Hepatic stellate cell (primary cell): ENCODE data around the gene FSTL4.

Experiments used
- DNase-seq: peaks from one replicate; pipeline ENCODE4 v3.0.0; 2011; ENCODE audit warnings: low spot score

Gene FSTL4

DNA sequence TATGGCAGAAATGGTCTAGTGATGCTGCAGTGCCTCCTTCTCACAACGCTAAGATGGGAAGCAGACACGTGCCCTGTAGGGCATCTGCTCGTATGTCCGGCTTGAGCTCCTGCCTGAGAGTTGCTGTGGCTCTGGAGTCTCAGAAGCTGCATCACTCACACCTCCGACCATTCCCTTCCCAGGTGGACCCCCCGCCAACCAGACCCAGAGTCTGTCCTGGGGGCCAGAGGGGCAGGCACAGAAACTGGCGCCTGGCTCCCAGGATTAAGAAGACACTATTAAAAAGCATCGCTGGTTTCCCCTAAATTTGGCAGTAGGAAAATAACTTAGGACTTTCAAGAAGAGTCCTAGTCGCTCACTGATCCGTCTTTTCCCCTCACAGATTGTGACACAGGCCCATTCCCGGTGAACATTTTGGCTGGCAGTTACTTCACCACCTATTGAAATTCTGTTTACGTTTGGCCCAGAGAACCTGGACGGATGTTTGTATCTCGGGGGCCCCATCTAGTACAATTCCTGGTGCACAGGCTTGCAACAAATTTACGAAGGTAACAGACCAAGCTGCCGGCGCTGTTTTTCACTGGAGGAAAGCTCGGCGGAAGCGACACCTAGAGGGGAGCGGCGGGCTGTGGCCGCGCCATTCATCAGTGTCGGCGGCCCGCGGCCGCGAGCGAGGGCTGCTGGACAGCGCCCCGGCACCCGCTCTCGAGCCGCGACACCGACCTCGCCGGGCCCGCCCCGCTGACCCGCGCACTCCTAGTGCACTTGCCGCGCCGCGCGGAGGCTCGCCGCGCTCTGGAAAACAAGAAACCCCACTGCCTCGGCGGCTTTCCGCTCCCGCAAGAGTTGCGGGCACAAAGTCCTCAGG, 1.6 kb downstream of the FSTL4 start:
- peak; percentile 26 for DNase-seq

DNA sequence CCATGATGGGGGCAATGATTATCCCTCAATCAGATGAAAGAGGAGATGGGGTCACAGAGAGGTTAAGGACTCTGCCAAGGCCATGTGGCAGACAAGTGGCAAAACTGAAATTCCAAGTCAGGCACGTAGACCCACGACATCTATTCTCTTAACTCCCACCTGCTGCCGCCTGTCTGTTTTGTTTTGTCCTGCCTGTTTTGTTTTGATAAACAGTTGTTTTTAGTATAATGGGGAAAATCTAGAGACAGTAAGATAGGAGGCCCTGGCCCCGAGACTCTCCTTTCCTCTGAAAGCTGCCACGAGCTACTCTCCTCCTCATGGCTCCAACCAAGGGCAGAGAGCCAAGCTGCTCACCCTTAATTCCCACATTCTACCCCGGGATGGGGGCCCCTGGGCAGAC, 4.9 kb downstream of the FSTL4 start:
- DNase-seq = no peak

DNA sequence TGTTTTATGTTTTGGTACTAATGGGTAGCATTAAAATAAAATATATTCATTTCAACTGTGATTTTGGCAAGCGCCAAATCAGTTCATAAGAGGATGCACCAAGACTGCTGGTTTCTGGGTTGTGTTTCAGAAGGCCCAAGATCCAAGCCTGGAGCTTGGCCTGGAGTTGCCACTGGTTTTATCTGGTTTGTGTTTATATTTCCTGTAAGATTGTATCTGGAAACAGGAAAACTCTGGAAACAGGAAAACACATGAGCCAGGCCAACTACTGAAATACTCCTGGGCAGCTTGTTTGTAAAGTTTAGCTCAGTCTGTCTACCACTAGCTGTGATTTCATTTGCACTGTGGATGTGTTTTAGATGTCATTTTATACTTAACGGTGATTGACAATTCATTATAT, 5.5 kb downstream of the FSTL4 start:
- no peak for DNase-seq

DNA sequence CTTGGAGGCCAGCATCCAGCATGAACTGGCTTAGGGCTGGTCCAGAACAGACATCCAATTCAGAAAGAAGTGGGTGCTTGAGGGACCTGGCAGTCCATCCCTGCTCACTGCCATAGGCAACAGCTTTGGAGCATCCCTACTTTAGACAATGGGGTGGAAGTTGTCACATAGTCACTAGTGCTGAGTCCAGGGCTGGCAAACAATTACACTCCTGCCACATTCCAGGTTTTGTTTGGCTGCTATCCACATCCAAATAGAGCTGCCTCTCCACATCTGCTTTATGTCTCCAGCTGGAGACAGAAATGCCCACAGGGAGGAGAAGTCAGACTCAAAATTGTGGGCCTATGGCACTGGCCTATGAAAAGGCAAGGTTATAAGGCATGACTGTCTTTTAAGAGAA, 7.0 kb downstream of the FSTL4 start:
- no peak for DNase-seq

DNA sequence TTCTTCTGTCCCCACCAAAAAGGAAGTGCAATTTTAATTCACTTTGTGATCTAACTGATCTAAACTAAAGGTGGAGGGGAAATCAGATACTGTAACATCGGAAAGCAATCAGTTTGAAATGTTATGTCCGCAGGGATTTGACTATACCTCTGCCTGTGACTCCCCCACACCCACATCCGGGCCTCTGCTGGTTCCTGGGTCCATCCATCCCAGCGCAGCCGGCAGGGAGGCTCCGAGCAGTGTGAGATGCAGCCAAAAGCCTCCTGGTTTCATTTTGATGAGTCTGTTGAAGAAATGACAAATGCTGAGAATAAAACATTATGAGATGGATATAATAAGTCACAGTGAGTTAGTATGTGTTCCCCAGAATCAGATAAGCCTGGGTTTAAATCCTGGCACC, 8.6 kb downstream of the FSTL4 start:
- DNase-seq = no peak

DNA sequence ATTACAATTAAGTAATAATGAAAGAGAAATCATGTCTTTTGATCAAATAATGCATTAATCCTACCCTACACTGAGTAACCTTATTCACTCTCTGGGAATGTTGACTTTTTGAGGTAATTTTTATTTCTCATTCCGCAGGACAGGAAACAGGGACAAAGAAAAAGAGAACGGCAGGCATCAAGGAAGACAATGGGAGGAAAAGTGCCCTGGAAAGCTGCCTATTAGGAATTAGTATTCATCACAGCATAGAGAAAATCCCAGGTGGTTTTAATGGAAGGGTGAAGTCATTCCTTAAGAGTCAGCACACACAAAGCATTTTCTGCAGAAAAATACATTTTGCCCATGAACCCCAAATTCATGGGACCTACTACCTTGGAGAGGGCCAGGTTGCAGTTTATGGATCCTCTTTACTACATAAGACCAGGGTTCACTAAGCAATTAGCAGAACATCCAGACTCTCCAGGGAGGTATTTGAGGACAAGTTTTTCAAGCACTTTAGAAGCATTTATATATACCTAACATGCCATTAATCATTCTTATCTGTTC, 9.4 kb downstream of the FSTL4 start:
- no peak for DNase-seq

DNA sequence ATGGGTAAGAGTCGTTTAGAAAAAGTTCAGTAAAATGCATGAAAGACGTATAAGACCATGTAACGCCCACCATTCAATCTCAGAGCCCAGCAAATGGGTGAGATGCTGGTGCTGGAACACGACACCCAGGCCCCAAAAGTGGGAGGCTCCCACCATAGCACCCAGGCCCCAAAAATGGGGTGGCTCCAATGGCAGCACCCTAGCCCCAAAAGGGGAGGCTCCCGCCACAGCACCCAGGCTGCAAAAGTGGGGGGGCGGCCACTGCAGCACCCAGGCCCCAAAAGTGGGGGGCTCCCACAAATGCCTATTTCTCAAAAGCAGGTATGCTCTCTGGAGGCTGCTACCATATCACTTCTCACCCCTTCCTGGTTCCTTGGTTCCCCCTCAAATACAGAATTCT, 12.7 kb downstream of the FSTL4 start:
- DNase-seq = no peak

DNA sequence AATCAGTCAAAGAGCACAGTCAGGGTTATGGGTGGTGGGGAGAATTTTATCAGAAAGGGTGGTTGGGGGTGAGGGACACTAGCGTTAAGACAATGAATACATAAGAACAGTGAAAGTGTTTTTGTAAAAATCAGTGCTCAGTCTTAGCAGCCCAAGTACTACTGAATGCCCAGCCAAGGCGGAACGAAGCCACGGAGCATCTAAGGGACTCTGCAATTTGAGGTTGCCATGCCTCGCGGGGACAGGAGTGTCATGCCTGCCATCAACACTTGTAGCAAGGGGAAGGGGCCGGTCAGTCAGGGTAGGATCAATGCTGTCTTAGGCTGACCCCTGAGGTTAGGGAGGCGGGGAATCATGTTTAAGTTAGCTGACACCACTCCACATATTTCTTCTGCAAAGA, 13.3 kb downstream of the FSTL4 start:
- DNase-seq = no peak

DNA sequence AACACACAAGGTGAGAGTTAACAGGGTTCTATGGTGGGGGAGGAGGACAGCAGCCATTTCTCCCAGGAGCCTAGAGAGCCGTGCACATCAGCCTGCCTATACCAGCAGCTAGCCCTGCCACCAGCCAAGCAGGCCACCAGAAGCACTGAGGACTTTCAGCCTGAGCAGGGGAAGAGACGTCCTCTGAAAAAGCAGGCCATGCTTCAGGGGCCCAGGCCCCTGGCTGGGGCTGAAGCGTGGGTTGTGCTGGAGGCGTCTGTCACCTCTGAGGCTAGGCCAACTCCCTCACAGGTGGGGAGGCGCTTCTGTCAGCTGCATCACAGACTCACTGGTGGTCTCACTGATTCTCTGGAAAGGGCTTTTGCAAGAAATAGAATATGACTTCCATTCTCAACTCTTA, 16.3 kb downstream of the FSTL4 start:
- no peak for DNase-seq

DNA sequence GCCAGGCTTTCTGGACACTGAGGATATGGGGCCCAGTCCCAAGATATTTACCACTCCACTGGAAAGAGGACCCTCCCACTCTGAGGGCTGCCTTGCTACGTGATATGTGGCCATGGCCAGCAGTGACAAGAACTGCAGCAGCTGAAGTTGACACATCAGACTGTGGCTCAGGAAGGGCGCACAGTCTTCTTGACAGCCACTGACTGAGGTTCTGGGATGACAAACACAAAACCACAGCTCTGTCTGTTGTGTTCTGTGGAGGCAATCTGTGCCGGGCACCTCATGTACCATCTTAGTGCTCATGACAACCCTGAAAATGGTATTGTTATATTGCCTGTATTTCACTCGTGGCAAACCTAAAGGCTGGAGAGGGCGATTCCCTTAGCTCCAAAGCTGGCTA, 16.9 kb downstream of the FSTL4 start:
- no peak for DNase-seq

DNA sequence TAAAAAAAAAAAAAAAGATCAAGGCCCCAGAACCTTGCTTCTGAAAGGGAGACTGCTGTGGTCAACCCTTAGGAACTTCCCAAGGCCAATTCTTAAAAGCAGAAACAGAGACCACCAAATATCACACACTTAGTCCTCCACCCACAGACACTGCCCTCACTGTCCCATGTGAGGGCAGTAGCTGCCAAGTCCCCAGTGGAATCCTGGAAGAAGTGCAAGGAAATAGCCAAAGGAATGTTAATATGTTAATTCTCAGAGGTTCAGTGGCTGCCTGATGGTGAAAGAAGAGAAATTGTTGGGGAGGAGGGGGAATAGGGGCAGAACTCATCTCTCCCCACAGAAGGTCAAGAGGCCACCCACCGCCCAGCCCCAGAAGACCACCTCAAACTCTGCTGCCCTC, 23.1 kb downstream of the FSTL4 start:
- no peak for DNase-seq

DNA sequence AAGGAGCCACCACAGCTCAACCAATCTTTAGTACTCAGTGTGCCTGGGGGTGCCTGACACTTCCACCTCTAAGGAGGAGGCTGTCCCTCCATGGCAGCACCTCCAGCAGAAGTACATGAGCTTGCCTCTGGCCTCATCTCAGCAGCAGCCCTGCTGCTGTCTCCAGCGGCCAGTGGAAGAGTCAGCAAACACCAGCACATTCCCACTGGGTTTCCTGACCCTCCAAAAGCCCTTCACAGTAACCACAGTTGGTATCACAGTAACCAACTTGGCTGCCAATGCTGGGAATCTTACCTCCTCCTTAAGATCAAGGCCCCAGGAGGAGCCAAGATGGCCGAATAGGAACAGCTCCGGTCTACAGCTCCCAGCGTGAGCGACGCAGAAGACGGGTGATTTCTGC, 29.4 kb downstream of the FSTL4 start:
- DNase-seq = no peak

DNA sequence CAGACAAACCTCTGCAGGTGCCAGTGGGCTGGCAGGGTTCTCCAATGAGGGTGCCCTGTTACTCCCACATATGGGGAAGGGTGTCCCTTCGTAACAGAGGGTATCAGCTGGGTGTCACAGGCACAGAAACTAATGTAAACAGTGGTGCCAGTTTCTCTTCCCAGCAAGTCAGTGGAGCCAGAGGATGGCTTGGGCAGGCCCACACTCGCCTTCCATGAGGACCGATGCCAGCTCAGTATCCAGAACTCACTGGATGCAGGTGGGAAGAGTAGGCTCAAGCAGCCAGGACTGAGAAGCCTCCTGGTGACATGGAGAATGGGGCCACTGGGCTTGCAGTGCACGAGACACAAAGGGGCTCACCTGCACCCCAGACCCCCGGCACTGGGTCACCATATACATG, 30.4 kb downstream of the FSTL4 start:
- DNase-seq = no peak

DNA sequence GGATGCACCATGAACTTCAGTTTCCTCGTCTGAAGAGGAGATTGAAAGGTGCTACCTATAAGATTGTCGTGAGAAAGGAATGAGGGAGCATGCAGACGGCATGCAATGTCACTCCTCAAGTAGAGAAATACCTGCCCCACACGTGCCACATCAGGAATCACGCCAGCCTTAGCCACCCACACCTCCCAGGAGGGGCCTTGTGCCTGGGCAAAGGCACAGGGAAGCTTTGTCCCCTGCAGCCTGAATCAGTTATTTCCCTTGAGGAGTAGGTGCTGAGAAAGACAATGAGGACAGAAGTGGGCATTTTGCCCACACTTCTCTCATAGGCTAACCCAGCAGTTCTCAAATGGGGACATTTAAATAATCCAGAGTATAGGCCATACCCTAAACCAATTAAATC, 31.0 kb downstream of the FSTL4 start:
- no peak for DNase-seq

DNA sequence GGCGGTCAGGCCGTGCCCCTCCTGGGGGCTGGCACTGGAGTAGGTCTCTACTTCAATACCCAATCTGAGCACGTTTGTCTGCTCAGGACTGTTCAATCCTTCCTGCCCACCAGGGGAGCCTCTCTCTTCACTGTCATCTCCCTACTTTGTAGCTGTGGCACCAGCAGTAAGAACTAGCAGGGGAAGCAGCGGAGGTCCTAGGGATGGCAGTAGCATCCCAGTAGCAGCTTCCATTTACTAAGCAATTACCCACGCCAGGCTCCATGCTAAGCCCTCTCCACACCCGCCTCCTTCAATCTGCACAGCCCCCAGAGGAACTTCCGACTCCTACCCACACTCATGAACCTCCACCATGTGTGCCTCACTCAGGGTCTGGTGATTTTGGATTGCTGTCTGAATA, 31.7 kb downstream of the FSTL4 start:
- DNase-seq = no peak

DNA sequence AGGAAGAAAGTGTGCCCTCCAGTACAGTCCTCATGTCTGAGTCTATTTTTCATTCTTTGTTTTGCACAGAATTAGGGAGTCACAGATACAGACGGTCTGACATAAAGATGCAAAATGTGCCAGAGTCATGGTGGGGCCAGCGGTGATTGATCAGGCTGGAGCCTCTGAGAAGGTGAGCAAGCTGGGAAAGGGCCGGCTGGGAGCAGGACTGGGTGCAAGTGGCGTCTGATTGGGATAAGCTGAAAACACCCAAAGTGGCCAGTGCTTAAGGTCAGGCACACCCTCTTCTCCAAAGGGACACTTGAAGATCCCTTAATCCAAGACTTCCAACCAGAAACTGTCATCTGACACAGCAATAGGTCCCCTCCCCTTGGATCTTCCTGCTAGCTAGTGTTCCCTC, 32.6 kb downstream of the FSTL4 start:
- no peak for DNase-seq

DNA sequence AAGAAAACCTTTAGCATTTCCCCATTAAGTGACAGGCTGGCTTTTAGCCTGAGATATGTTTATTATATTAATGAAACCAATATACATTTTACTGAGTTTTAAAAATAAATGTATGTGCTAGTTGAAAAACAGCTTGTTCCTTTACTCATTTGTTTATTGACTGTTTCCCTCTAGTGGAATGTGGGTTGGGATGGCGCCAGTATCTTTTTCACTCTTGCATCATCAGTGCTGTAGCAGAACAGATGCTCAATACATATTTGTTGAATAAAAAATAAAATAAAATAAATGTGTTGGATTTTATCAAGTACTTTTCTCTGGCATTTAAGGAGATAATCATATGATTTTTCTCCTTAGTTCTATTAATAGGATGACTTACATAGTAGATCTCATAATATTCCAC, 43.0 kb downstream of the FSTL4 start:
- no peak for DNase-seq

DNA sequence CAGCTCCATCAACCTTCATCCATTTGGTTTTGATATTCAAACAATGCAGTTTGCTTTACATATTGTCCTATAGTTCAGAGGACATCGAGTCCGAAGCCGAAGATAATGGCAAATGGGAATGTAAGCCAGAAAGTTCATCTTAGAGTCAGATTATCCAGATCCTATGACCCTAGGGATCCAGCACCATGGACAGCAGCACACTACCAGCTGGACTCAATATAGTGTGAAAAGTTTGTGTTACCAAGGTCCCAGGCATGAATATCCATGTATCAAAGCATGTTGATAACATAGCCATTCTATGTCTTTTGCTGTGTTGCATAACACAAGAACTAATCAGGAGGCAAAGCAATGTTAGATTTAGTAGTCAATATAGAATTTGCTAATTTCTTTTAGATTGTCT, 46.3 kb downstream of the FSTL4 start:
- DNase-seq = no peak

DNA sequence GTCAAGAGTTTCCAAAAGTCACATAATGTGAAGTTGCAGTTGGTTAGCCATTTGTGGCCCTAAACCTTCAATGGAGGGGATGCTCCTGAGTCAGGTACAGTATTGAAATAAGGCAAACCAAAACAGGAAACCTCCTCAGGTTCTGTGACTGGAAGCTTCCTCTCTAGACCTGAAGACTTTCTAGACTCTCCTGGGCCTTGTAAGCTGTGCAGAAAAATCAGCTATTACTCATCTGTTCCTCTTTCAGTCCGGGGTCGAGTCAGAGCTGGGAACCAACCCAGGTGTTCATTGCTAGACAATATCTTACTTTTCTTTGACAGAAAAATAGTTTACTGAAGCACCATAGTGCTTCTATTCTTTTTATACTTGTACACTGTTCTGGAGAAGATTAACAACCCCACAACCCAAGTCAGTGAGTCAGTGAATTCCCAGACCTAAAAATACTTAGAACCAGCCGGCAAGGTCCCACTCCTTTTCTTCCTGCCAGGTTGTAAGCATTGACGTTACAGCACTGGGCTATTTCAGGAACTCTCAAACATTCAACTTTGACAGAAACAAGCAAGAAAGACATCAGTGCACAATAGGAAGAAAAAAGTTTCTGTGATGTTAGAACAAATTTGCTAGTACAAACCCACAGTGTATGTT, 47.3 kb downstream of the FSTL4 start:
- DNase-seq = no peak

DNA sequence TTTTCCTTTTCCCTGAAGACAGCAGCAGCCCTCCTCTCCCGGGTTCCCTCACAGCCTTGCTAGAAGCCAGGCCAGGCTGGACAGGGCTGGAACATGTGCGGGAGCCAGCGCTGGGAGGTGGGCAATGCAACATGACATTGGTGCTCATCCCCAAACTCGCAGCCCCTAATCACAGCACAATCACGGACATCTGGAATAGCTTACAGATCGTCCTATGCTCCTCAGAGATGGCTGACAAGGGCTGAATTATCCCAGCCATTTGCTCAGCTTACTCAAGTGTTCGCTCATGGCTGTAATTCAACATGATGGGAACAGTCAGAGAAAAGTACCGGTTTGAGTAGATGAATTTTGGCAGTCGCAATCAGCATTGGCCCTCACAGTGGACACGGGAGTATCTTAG, 49.8 kb downstream of the FSTL4 start:
- no peak for DNase-seq

DNA sequence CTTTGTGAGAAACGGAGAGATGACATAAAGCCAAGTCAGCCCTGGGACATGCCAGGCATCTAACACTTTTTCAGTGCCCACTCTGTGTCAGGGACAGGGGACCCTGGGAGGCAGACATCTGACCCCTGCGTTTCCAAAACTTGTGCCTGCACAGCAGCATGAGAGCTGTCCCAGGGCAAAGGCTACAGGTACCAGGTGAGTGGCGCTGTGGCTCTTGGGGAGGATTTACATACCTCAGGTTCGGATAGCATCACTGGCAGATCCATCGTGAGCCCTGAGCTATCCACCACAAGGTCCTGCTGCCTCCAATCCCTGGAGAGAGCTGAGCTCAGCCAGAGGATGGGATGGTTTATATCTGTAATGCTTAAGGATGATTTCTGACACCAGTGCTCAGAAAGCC, 52.4 kb downstream of the FSTL4 start:
- no peak for DNase-seq

DNA sequence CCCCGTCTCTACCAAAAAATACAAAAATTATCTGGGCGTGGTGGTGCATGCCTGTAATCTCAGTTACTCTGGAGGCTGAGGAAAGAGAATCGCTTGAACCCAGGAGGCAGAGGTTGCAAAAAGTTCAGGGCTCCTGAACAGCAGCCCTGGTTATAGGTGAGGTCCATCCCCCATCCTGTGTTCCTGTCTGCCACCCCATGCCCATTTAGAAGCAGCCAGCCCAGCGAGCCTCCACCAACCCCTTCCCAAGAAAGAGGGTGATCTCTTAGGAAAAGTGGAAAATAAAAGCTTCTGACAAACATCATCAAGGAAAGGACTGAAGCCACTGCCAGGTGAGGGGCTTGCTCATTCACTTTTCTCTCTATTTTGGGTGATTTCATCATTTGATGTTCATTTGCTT, 55.8 kb downstream of the FSTL4 start:
- no peak for DNase-seq

DNA sequence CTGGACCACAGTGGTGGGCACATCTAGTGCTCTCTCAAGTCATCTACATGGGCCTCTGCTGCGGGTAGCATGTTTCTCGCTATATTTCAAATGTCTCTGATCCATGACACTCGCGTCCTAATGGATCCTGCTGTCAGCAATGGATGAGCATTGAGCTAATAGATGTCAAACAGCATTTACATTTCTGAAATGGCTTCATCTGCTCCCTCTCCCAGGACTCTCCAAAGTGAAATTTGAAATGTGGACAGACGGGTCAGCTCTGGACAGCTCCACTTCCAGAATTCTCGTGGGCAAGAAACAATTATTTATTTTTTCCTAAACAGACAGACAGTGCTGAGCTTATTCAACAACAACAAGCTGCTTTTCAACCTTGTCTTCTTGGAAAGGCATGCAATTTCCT, 58.1 kb downstream of the FSTL4 start:
- DNase-seq = no peak
